ENCODE measurements around the gene TOR1B.
"Not testable (repeated sequence)": the region's sequence is repeated elsewhere in the genome, so short reads cannot be mapped to it uniquely, and the experiment has no call there.

Gene TOR1B

DNA sequence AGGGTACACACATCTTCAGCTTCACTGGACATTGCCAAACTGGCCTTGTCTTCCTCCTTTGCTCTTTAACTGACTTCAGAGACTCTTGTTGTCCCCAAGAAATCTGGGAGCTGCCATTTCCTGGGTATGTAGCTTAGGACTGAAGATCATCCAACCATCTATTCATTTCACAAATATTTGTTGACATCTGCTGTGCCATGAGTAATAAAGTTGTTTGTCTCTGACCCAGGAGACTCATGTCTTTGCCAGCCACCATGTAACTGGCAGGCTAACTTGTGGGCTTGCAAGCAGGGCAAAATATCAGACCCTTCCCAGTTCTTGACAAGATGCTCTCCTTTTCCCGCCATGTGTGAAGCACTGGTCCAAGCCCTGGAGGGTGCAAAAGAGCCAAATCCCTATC lies 17.1 kb upstream of the TOR1B start:
- no peak for DNase-seq (ENCODE audit: low spot score)
- TF ChIP-seq, protein P1, sequence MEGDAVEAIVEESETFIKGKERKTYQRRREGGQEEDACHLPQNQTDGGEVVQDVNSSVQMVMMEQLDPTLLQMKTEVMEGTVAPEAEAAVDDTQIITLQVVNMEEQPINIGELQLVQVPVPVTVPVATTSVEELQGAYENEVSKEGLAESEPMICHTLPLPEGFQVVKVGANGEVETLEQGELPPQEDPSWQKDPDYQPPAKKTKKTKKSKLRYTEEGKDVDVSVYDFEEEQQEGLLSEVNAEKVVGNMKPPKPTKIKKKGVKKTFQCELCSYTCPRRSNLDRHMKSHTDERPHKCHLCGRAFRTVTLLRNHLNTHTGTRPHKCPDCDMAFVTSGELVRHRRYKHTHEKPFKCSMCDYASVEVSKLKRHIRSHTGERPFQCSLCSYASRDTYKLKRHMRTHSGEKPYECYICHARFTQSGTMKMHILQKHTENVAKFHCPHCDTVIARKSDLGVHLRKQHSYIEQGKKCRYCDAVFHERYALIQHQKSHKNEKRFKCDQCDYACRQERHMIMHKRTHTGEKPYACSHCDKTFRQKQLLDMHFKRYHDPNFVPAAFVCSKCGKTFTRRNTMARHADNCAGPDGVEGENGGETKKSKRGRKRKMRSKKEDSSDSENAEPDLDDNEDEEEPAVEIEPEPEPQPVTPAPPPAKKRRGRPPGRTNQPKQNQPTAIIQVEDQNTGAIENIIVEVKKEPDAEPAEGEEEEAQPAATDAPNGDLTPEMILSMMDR (IDR thresholded peaks at IDR 0.05) = no peak
- H3K27ac ChIP-seq = no peak overlapping the region

DNA sequence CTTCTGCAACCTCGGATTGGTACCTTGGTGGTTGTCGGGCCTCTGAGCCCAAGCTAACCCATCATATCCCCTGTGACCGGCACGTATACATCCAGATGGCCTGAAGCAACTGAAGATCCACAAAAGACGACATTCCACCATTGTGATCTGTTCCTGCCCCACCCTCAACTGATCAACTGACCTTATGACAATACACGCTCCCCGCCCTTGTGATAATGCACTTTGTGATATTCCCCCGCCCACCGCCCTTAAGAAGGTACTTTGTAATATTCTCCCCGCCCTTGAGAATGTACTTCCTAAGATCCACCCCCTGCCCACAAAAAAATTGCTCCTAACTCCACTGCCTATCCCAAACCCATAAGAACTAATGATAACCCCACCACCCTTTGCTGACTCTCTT lies 16.5 kb upstream of the TOR1B start:
- TF ChIP-seq, protein P1 (IDR thresholded peaks at IDR 0.05) = no peak
- DNase-seq (ENCODE audit: low spot score) = no peak
- Histone ChIP-seq H3K4me3 (no peak overlapping the region), H3K27ac (no peak overlapping the region)

More for the DNA sequence above, 17.1 kb upstream of the TOR1B start:
- H3K4me3 ChIP-seq = no peak overlapping the region

DNA sequence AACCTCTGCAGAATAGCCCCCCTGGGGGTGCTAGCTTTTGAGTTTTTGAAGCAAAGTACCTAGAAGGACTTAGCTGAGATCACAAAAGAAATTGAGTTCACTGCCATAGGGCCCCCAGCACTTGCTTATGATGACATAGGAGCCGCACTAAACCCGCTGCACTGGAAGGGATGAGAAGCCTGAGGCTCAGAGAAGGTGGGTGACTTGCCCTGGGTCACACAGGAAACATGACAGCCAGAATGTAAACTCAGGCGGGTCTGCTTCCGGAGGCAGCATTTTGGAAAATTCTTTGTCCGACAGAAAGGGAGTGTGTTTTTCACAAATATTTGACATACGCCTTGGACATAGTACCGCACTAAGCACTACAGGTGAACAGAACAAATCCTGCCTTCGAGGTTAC lies 8.4 kb upstream of the TOR1B start:
- DNase-seq (ENCODE audit: low spot score) = no peak
- Histone ChIP-seq H3K27ac (no peak overlapping the region), H3K4me3 (no peak overlapping the region)
- TF ChIP-seq, protein P1 (IDR thresholded peaks at IDR 0.05) = no peak

DNA sequence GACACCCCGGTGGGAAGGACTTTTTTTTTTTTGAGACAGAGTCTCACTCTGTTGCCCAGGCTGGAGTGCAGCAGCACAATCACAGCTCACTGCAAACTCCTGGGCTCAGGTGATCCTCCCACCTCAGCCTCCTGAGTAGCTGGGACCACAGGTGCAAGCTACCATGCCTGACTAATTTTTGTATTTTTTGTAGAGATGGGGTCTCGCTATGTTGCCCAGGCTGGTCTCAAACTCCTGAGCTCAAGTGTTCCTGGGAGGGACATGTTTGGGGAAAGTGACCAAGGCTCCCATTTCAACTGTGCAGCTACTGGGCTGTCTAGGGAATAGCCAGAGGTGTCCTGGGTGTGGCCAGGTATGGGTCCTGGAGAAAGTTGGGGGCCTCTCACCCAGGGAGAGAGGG lies 7.0 kb upstream of the TOR1B start:
- H3K27ac ChIP-seq; H3K4me3 ChIP-seq; DNase-seq (ENCODE audit: low spot score): not testable (repeated sequence)

DNA sequence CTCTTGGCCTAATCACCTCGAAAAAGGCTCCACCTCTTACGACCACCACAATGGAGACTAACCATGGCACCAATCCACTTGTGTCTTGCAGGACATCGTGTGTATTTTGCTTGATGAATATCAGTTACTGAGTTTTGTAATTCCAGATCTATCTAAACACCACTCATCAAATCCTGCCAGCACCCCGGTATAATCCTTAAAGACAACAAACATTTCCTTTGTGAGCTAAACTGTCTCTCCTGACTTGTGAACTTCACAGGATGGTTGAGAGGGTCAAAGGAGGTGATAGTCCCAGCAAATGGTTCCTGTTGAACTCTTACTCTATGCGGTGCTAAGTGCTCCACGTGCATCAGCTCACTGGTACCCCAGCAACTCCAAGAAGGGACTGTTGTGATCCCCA lies 4.0 kb upstream of the TOR1B start:
- DNase-seq (ENCODE audit: low spot score) = no peak
- Histone ChIP-seq H3K4me3 (no peak overlapping the region), H3K27ac (no peak overlapping the region)
- TF ChIP-seq, protein P1 (IDR thresholded peaks at IDR 0.05) = no peak

DNA sequence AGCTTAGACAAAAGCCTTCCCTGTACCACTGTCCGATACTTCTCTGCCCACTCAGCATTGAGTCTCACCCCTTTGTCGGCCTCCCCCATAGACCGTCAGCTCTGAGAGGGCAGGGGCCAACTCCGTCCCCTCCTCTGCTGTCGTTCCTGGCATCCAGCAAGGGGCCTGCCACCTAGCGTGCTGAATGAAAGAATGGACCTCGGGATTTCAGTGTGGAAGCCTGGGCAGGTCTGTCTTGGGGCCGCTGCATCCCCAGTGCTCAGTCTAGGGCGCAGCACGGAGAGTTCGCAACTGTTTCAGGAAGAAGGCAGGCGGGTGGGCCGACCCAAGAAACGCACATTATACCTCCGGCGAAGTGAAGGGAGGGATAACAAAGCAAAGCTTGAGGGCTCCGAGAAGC lies 1.5 kb upstream of the TOR1B start:
- DNase-seq (ENCODE audit: low spot score) = no peak
- TF ChIP-seq, protein P1 (IDR thresholded peaks at IDR 0.05) = no peak

DNA sequence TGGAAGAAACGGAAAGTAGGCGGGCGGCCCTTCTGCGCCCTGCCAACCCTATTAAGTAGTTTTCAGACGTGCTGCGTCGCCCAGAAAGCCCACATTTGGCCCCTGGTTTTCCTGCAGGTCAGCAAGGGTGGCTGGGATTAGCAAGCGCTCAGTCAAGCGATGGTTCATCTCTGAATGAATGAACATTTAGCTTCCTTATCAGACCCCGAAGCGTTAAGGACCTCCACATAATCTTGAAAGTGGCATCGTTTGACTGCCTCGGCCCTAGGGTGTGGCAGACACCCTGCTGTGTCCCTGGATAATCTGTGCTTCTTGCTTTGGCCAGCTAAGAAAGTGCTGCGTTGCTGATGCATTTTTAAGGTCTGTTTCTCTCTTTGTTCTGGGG lies 684 bp downstream of the TOR1B start:
- DNase-seq (ENCODE audit: low spot score) = no peak
- H3K4me3 ChIP-seq = peak overlapping the region; percentile 100
- TF ChIP-seq, protein P1 (IDR thresholded peaks at IDR 0.05) = no peak
- peak overlapping the region; percentile 79 to 97 for H3K27ac ChIP-seq

More for the DNA sequence above, 1.5 kb upstream of the TOR1B start:
- H3K27ac ChIP-seq = no peak overlapping the region
- no peak overlapping the region for H3K4me3 ChIP-seq

DNA sequence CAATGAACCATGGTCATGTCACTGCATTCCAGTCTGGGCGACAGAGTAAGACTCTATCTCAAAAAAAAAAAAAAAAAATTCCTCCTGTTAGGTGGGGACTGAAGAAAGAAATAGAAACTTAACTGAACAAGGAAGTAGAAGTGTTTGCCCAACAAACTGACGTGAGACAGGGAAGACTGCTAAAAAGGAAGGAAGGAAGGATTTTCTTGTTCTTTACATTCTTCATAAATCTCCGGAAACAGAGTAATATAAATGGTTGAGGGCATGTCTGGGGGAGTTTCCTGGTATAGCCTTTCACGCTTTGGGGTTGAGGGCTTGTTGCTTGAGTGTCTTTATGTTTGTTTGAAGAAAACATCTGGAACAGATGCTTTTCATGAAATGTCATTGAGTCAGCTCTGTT lies 3.1 kb downstream of the TOR1B start:
- no peak for DNase-seq (ENCODE audit: low spot score)
- no peak overlapping the region for H3K4me3 ChIP-seq
- TF ChIP-seq, protein P1 (IDR thresholded peaks at IDR 0.05) = no peak
- no peak overlapping the region for H3K27ac ChIP-seq
